ENCODE measurements around the gene SLC35E1. TPM values are rescaled to one million over a fixed set of nuclear protein-coding genes. Genes with fewer than 3 reads are reported as not detected.

SLC35E1 gene
- total RNA-seq, 1 donor from 2014 or later: 26.8 TPM

DNA sequence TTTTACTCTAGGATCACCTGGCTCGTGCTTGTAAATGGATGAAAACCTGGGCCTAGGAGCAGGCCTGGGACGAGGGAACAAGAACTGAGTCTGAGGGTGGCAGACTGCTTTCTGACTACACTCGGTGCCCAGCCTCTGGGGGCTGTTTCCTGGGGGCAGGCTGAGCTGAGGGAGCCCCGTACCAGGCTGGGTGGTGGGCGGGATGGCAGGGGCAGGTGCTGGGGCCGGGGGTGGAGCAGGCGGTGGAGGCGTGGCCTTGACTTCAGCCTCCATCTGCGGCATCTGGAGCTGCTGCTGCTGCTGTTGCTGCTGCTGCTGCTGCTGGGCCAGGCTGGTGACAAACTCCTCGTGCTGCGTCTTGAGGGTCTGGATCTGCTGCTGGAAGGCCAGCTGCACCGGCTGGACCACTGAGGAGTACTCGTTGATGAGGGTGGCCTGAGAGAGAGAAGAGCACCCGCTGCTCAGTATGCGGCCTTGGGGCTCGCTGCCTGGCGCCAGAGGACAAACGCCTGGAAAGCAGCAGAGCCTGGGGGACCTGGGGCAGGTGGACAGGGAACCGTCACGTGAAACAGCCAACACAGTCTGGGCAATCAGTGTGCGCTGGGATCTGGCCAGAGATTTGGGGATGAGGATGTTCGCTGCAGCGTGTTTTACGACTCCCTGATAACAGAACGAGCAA lies 42.6 kb downstream of the SLC35E1 start:
- Histone ChIP-seq H3K27ac (replicated peaks) (no peak overlapping the region), H3K27me3 (ENCODE audit: low read depth) (no peaks in the 10 kb centered on the region), H3K36me3 (peaks cover 100% of the 10 kb centered on the region), H3K4me3 (no peak overlapping the region), H3K4me1 (peaks cover 4% of the 10 kb centered on the region), H3K9me3 (replicated peaks) (no peaks in the 10 kb centered on the region)
- no peak for DNase-seq
- TF ChIP-seq, protein P1, sequence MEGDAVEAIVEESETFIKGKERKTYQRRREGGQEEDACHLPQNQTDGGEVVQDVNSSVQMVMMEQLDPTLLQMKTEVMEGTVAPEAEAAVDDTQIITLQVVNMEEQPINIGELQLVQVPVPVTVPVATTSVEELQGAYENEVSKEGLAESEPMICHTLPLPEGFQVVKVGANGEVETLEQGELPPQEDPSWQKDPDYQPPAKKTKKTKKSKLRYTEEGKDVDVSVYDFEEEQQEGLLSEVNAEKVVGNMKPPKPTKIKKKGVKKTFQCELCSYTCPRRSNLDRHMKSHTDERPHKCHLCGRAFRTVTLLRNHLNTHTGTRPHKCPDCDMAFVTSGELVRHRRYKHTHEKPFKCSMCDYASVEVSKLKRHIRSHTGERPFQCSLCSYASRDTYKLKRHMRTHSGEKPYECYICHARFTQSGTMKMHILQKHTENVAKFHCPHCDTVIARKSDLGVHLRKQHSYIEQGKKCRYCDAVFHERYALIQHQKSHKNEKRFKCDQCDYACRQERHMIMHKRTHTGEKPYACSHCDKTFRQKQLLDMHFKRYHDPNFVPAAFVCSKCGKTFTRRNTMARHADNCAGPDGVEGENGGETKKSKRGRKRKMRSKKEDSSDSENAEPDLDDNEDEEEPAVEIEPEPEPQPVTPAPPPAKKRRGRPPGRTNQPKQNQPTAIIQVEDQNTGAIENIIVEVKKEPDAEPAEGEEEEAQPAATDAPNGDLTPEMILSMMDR (IDR thresholded peaks at IDR 0.05; ENCODE audit: borderline replicate concordance): no peak
- intact Hi-C loops (cut with micrococcal nuclease): no loop called here

DNA sequence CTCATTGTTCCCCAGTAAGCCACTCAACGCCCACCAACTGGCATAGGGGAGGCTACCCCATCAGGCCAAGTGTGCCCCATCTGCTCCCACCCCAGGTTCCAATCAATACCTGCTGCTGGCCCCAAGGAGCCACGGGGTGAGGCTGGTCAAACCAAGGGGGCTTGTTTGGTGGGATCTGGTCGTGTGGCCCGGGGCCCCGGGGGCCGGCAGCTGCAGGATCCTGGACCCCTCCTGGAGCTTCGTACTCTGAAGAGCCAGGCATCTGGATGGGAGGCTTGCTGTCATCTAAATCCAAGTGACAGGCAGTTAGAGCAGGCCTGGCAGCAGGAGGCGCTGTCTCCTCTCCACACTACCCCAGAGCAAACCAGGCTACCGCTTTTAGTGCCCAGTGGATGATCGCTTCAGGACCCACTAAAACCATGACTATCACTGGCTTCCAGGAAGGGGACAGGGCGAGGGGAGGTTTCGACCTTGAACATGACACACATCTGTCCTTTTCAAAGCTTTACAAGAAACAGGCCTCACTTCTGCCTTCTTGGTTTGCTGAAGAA lies 44.2 kb downstream of the SLC35E1 start:
- Histone ChIP-seq H3K4me3 (no peak overlapping the region), H3K36me3 (peaks cover 100% of the 10 kb centered on the region), H3K27ac (replicated peaks) (no peak overlapping the region), H3K9me3 (replicated peaks) (no peaks in the 10 kb centered on the region), H3K27me3 (ENCODE audit: low read depth) (no peaks in the 10 kb centered on the region), H3K4me1 (peaks cover 4% of the 10 kb centered on the region)
- DNase-seq: no peak
- intact Hi-C loops (cut with micrococcal nuclease): no loop called here
- TF ChIP-seq, protein P1 (IDR thresholded peaks at IDR 0.05; ENCODE audit: borderline replicate concordance): peak; percentile 26

DNA sequence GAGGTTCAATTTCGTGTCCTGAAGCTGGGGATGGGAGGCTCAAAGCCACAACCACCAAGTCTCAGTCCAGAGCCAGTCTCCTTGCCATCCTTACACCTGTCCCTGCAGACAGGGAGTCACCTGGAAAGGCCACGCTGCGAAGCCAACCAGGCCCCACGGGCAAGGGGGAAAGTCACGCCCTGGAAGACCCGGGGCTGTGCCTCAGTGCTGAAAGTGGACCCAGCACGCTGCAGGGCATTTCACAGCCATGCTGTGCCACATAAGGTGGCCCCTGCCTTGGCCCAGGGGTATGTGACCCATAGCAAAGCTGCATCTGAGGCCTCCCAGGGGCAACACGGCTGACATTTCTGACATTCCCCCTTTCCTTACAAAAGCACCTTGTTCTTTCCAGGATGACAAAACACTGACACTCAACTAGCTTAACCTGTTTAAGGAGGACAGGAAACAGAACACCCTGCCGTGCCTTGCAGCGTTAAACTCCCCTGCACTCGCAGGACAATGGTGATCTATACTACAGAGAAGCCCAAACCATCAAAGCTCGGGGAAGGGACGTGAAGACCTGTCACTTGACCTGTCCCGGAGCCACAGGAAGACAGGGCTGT lies 44.8 kb downstream of the SLC35E1 start:
- TF ChIP-seq, protein P1 (IDR thresholded peaks at IDR 0.05; ENCODE audit: borderline replicate concordance): no peak
- Histone ChIP-seq H3K9me3 (replicated peaks) (no peaks in the 10 kb centered on the region), H3K36me3 (peaks cover 100% of the 10 kb centered on the region), H3K4me1 (peaks cover 4% of the 10 kb centered on the region), H3K4me3 (no peak overlapping the region), H3K27me3 (ENCODE audit: low read depth) (no peaks in the 10 kb centered on the region), H3K27ac (replicated peaks) (no peak overlapping the region)
- no peak for DNase-seq
- intact Hi-C loops (cut with micrococcal nuclease): no loop called here

DNA sequence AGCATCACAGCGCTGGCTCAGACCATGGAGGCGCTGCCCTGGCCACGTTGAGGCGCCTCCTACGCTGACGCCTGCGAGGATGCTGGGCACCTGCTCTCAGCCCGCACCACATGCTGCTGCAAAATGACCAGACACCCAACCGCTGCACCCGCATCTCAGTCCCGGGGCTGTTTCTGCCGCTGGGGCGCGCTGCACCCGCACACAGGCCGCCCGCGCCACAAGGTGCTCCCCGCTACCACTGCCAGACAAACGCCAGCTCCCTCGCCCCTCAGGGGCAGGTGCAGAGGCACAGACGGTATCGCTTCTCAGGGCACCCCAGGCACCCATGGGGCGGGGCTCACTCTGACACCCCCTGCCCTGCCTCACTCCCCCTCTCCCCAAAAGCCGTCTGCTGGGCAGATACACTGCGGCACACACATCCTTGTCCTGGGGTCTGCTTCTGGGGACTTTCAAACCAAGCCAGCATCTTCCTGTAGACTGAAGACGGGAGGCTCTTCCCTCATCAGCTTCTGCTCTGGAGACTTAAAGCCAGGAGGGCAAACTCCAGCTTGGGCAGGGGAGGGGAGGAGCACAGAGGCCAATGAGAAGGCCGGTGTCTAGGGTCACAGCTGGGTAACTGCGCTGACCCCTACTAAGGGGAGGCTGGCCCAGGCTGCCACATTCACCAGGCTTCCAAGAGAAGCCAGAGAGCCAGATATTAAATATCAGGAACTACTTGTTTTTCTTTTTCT lies 46.3 kb downstream of the SLC35E1 start:
- intact Hi-C loops (cut with micrococcal nuclease): no loop called here
- Histone ChIP-seq H3K9me3 (replicated peaks) (no peaks in the 10 kb centered on the region), H3K4me1 (peaks cover 4% of the 10 kb centered on the region), H3K36me3 (peaks cover 99% of the 10 kb centered on the region), H3K4me3 (no peak overlapping the region), H3K27ac (replicated peaks) (no peak overlapping the region), H3K27me3 (ENCODE audit: low read depth) (no peaks in the 10 kb centered on the region)
- no peak for DNase-seq
- TF ChIP-seq, protein P1 (IDR thresholded peaks at IDR 0.05; ENCODE audit: borderline replicate concordance): no peak

DNA sequence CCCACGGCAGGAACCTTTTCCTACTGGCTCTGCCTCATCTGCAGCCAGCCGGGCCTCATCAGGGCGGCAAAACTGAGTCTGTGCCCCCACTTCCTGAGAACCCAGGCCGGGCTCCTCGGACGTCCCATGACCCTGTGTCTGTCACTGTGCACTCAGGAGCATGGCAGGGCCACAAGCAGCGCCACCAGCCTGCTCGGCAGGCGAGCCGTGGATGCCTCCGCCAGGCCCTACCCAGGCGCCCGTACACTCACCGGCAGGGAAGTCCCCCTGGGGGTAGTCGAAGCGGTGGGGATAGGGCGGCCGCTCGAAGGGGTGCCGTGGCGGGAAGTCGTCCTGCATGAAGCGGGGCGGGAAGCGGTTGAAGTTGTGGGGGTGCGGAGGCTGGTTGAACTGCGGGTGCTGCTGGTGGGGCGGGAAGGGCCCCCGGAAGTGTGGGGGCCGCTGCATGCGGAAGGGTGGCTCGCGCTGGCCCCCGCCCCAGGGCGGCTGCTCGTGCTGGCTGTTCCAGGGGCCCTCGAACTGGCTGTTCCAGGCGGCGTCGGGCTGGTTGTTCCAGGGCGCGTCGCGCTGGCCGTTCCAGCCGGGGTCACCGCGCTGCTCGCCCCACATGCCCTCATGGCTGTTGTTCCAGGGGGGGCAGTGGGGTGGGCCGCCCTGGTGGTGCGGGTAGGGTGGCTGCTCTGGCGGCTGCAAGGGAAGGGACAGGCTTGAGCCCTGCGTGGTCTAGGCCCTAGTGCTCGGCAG lies 47.1 kb downstream of the SLC35E1 start:
- H3K4me3 ChIP-seq: no peak overlapping the region
- no peak for DNase-seq
- peaks cover 4% of the 10 kb centered on the region for H3K4me1 ChIP-seq
- TF ChIP-seq, protein P1 (IDR thresholded peaks at IDR 0.05; ENCODE audit: borderline replicate concordance): no peak
- H3K36me3 ChIP-seq: peaks cover 99% of the 10 kb centered on the region
- H3K27me3 ChIP-seq (ENCODE audit: low read depth): no peaks in the 10 kb centered on the region
- intact Hi-C loops (cut with micrococcal nuclease): no loop called here
- H3K27ac ChIP-seq (replicated peaks): no peak overlapping the region
- H3K9me3 ChIP-seq (replicated peaks): no peaks in the 10 kb centered on the region

All from left ventricle myocardium inferior (tissue), 1 donor.